Measurements from ENCODE around the gene ELOVL5.

ELOVL5 gene

GRCh38 chr6:53268858-53269608 is 79.7 kb downstream of the ELOVL5 start:
- no peak for DNase-seq

- no peak for DNase-seq
Observed at GRCh38 chr6:53266553-53267090, 82.1 kb downstream of the ELOVL5 start.

- no peak for DNase-seq
Observed at GRCh38 chr6:53264915-53265607, 83.7 kb downstream of the ELOVL5 start.

GRCh38 chr6:53264337-53264736 is 84.4 kb downstream of the ELOVL5 start:
- no peak for DNase-seq

- no peak for DNase-seq
Observed at GRCh38 chr6:53263917-53264316, 84.8 kb downstream of the ELOVL5 start.

GRCh38 chr6:53259860-53260580 is 88.7 kb downstream of the ELOVL5 start:
- no peak for DNase-seq

GRCh38 chr6:53258774-53259155 is 90.0 kb downstream of the ELOVL5 start:
- DNase-seq, result no peak

GRCh38 chr6:53258076-53258773 is 90.5 kb downstream of the ELOVL5 start:
- no peak for DNase-seq

GRCh38 chr6:53257533-53257932 is 91.2 kb downstream of the ELOVL5 start:
- DNase-seq, result no peak

GRCh38 chr6:53257001-53257400 is 91.7 kb downstream of the ELOVL5 start:
- no peak for DNase-seq

- no peak for DNase-seq
Observed at GRCh38 chr6:53252177-53252692, 96.5 kb downstream of the ELOVL5 start.

- DNase-seq, result no peak
Observed at GRCh38 chr6:53251033-53251672, 97.6 kb downstream of the ELOVL5 start.

GRCh38 chr6:53250176-53251032 is 98.3 kb downstream of the ELOVL5 start:
- DNase-seq, result no peak

- DNase-seq, result no peak
Observed at GRCh38 chr6:53246924-53247323, 101.8 kb downstream of the ELOVL5 start.

- DNase-seq, result no peak
Observed at GRCh38 chr6:53244958-53245357, 103.8 kb downstream of the ELOVL5 start.

GRCh38 chr6:53244399-53244931 is 104.3 kb downstream of the ELOVL5 start:
- DNase-seq, result no peak

- DNase-seq, result no peak
Observed at GRCh38 chr6:53241938-53242337, 106.8 kb downstream of the ELOVL5 start.

- DNase-seq, result no peak
Observed at GRCh38 chr6:53240761-53241160, 108.0 kb downstream of the ELOVL5 start.

GRCh38 chr6:53240139-53240538 is 108.6 kb downstream of the ELOVL5 start:
- no peak for DNase-seq

GRCh38 chr6:53239526-53239925 is 109.2 kb downstream of the ELOVL5 start:
- no peak for DNase-seq

GRCh38 chr6:53238311-53238710 is 110.4 kb downstream of the ELOVL5 start:
- no peak for DNase-seq

All from NCI-H446 treated with DMSO at 0.1 percent for 48 hours (cell line).